H1 (cell line): ENCODE data around the gene CCDC60. TPM values are rescaled to one million over a fixed set of nuclear protein-coding genes. Genes with fewer than 3 reads are reported as not detected.

Source experiments
- CTCF ChIA-PET: fragments of 300-600 bp; sonication (Branson Sonifier 250); formaldehyde crosslinking; loops from one replicate; lab custom pipeline; 2021; ENCODE audit not compliant: partially characterized antibody; lab: Charles Lee
- POLR2A ChIA-PET: fragments of 300-600 bp; sonication (Branson Sonifier 250); formaldehyde crosslinking; loops from one replicate; lab custom pipeline; 2021; ENCODE audit warnings: inconsistent platforms; ENCODE audit not compliant: partially characterized antibody; lab: Charles Lee
- DNase-seq, 2 experiments: peaks; one replicate each; pipeline versions ENCODE4 v3.0.0 to v3.0.0-alpha.2; 2010 to 2022; ENCODE audit warnings: low spot score in 2 of 2, low read depth in 1 of 2, mixed read lengths in 1 of 2
- FAIRE-seq: peaks from 2 replicates; lab custom pipeline; 2011; peaks lifted over from hg19 to GRCh38; lab: Jason Lieb, UNC
- H2AFZ ChIP-seq: 2 replicates; pipeline ENCODE4 v1.8.1; 2012; ENCODE audit warnings: low read length, inconsistent platforms
- H2AK5ac ChIP-seq: 2 replicates; pipeline ENCODE4 v1.6.1; 2013; ENCODE audit warnings: low read depth, low read length
- H2BK120ac ChIP-seq: replicated peaks from 2 replicates; pipeline ENCODE3; 2013; ENCODE audit warnings: low read depth, low read length, inconsistent platforms
- H2BK12ac ChIP-seq: 2 replicates; pipeline ENCODE4 v1.6.1; 2013; ENCODE audit warnings: low read depth, low read length
- H2BK15ac ChIP-seq: 2 replicates; pipeline ENCODE4 v1.6.1; 2013; ENCODE audit warnings: low read length
- H2BK20ac ChIP-seq: 2 replicates; pipeline ENCODE4 v1.6.1; 2013; ENCODE audit warnings: low read length
- H2BK5ac ChIP-seq: 2 replicates; pipeline ENCODE4 v1.6.1; 2013; ENCODE audit warnings: low read depth, low read length
- H3K14ac ChIP-seq: 2 replicates; pipeline ENCODE4 v1.6.1; 2013; ENCODE audit warnings: inconsistent platforms; ENCODE audit not compliant: insufficient read length
- H3K18ac ChIP-seq: 2 replicates; pipeline ENCODE4 v1.6.1; 2013; ENCODE audit warnings: low read length; ENCODE audit errors: extremely low read depth
- H3K23ac ChIP-seq: 2 replicates; pipeline ENCODE4 v1.6.1; 2013; ENCODE audit warnings: inconsistent platforms; ENCODE audit not compliant: insufficient read length
- H3K23me2 ChIP-seq: 2 replicates; pipeline ENCODE4 v1.6.1; 2013; ENCODE audit warnings: low read depth, low read length
- H3K27ac ChIP-seq: 2 replicates; pipeline ENCODE4 v1.6.1; 2011; ENCODE audit warnings: low read depth, low read length, inconsistent platforms
- H3K27me3 ChIP-seq, 4 experiments: replicated peaks in 1 of 4; 1 replicate in 1 of 4; 2 replicates in 3 of 4; pipeline versions ENCODE4 v1.6.1 to v1.8.1; 2011 to 2013; ENCODE audit warnings: low read length in 3 of 4, mild to moderate bottlenecking in 3 of 4, inconsistent platforms in 2 of 4, mixed read lengths in 2 of 4, moderate library complexity in 1 of 4; ENCODE audit not compliant: control insufficient read depth in 3 of 4, insufficient read depth in 3 of 4; ENCODE audit errors: extremely low read depth in 1 of 4
- H3K36me3 ChIP-seq, 4 experiments: 2 replicates each; pipeline versions ENCODE4 v1.6.1 to v1.8.1; 2011 to 2013; ENCODE audit warnings: mild to moderate bottlenecking in 4 of 4, low read length in 3 of 4, moderate library complexity in 2 of 4, control low read depth in 1 of 4, inconsistent platforms in 1 of 4; ENCODE audit not compliant: insufficient read depth in 4 of 4, control insufficient read depth in 2 of 4
- H3K4ac ChIP-seq: replicated peaks from 2 replicates; pipeline ENCODE3; 2013; ENCODE audit warnings: low read length, low read depth, mixed read lengths, inconsistent platforms; ENCODE audit not compliant: insufficient read length
- H3K4me1 ChIP-seq, 4 experiments: replicated peaks in 1 of 4; 1 replicate in 1 of 4; 2 replicates in 3 of 4; pipeline versions ENCODE4 v1.6.1 to v1.8.1; 2011 to 2013; ENCODE audit warnings: low read length in 3 of 4, inconsistent platforms in 2 of 4, mixed read lengths in 1 of 4; ENCODE audit not compliant: insufficient read depth in 4 of 4, control insufficient read depth in 3 of 4
- H3K4me2 ChIP-seq, 2 experiments: 2 replicates each; pipeline versions ENCODE4 v1.6.1 to v1.8.1; 2011 to 2013; ENCODE audit warnings: low read depth in 2 of 2, low read length in 2 of 2, control low read depth in 1 of 2, inconsistent platforms in 1 of 2, mild to moderate bottlenecking in 1 of 2; ENCODE audit not compliant: insufficient read depth in 1 of 2
- H3K4me3 ChIP-seq, 4 experiments: fragments of 200-600, 300-600 bp in 1 of 4; sonication (generic), shearing (Covaris generic), sonication (Bioruptor Twin) in 1 of 4; 2 replicates each; pipeline versions ENCODE4 v1.5.1 to v1.8.1; 2011 to 2016; ENCODE audit warnings: low read length in 4 of 4, low read depth in 3 of 4, control low read depth in 2 of 4, inconsistent platforms in 2 of 4, mild to moderate bottlenecking in 2 of 4, mixed read lengths in 1 of 4, moderate library complexity in 1 of 4; ENCODE audit not compliant: insufficient read depth in 2 of 4; ENCODE audit errors: extremely low read depth in 1 of 4
- H3K56ac ChIP-seq: replicated peaks from 2 replicates; pipeline ENCODE3; 2013; ENCODE audit warnings: low read depth, mild to moderate bottlenecking, mixed read lengths, low read length, inconsistent platforms; ENCODE audit not compliant: insufficient read length
- H3K79me1 ChIP-seq: 2 replicates; pipeline ENCODE4 v1.6.1; 2013; ENCODE audit warnings: low read depth, low read length, control low read depth
- H3K79me2 ChIP-seq, 2 experiments: 2 replicates each; pipeline versions ENCODE4 v1.6.1 to v1.8.1; 2012 to 2013; ENCODE audit warnings: low read length in 2 of 2, mild to moderate bottlenecking in 2 of 2, inconsistent platforms in 1 of 2; ENCODE audit not compliant: insufficient read depth in 2 of 2, control insufficient read depth in 1 of 2
- H3K9ac ChIP-seq, 4 experiments: replicated peaks in 1 of 4; 1 replicate in 1 of 4; 2 replicates in 3 of 4; pipeline versions ENCODE4 v1.6.1 to v1.8.1; 2011 to 2013; ENCODE audit warnings: low read depth in 3 of 4, low read length in 3 of 4, control low read depth in 2 of 4, mild to moderate bottlenecking in 2 of 4, moderate library complexity in 2 of 4, inconsistent platforms in 1 of 4; ENCODE audit errors: extremely low read depth in 1 of 4
- H3K9me3 ChIP-seq, 2 experiments: 2 replicates each; pipeline versions ENCODE4 v1.6.1 to v1.8.1; 2012 to 2013; ENCODE audit warnings: mild to moderate bottlenecking in 2 of 2, moderate library complexity in 2 of 2, control low read depth in 1 of 2, inconsistent platforms in 1 of 2, low read depth in 1 of 2, low read length in 1 of 2, mixed read lengths in 1 of 2; ENCODE audit not compliant: insufficient read depth in 2 of 2
- H4K20me1 ChIP-seq, 2 experiments: replicated peaks in 1 of 2; 2 replicates each; pipeline versions ENCODE3 to v1.8.1; 2011 to 2013; ENCODE audit warnings: inconsistent platforms in 2 of 2, low read length in 2 of 2, mild to moderate bottlenecking in 1 of 2; ENCODE audit not compliant: insufficient read depth in 2 of 2, control insufficient read depth in 1 of 2
- H4K5ac ChIP-seq: 2 replicates; pipeline ENCODE4 v1.6.1; 2013; ENCODE audit warnings: low read length, low read depth, mixed read lengths, inconsistent platforms; ENCODE audit not compliant: insufficient read length
- H4K8ac ChIP-seq: 2 replicates; pipeline ENCODE4 v1.8.0; 2013; ENCODE audit warnings: mild to moderate bottlenecking, moderate library complexity, low read length, inconsistent platforms; ENCODE audit not compliant: insufficient read depth; ENCODE audit errors: extremely low read depth
- H4K91ac ChIP-seq: replicated peaks from 2 replicates; pipeline ENCODE3; 2013; ENCODE audit warnings: low read length, mixed read lengths, inconsistent platforms; ENCODE audit not compliant: insufficient read length
- RFX5 ChIP-seq: IDR thresholded peaks from 2 replicates; pipeline ENCODE4 v1.6.1; 2011; ENCODE audit warnings: low read depth, low read length, improper control_type of control experiment, borderline replicate concordance
- TAF7 ChIP-seq: optimal IDR thresholded peaks from 2 replicates; pipeline ENCODE3; 2011; ENCODE audit warnings: low read depth, mild to moderate bottlenecking, inconsistent platforms, low read length, moderate library complexity, borderline replicate concordance
- USF2 ChIP-seq: IDR thresholded peaks from 2 replicates; pipeline ENCODE4 v1.6.1; 2011; ENCODE audit warnings: low read length, improper control_type of control experiment
- YY1 ChIP-seq: IDR thresholded peaks from 2 replicates; pipeline ENCODE4 v1.6.1; 2011; ENCODE audit warnings: low read depth, mild to moderate bottlenecking, low read length
- WGBS, 2 experiments: shearing (Covaris generic) in 1 of 2; methylation state at CpG; one replicate each; pipeline versions ENCODE4 v1.1.6 to v1.1.7; 2013 to 2015; ENCODE audit warnings: low lambda C conversion rate in 2 of 2, mixed read lengths in 2 of 2, inconsistent platforms in 1 of 2, low coverage in 1 of 2, missing lambda C conversion rate in 1 of 2; ENCODE audit not compliant: insufficient replicate concordance in 2 of 2, insufficient coverage in 1 of 2, insufficient read length in 1 of 2; ENCODE audit errors: extremely low coverage in 1 of 2, missing lambda C conversion rate in 1 of 2; 5-methylcytosine and 5-hydroxymethylcytosine counted together
- polyA plus RNA-seq, 7 experiments: library from polyadenylated mRNA; depleted of rRNA in 3 of 7; stranded (reverse) in 5 of 7; unstranded in 2 of 7; fragments of >200 nt in 5 of 7; fragments of 200-250 nt in 2 of 7; gene quantifications; 1 replicate in 5 of 7; 2 replicates in 1 of 7; 4 replicates in 1 of 7; pipeline versions ENCODE4 v1.2.1 to v1.2.3, GENCODE V29; 2011 to 2013; ENCODE audit warnings: missing spikeins in 2 of 7, mixed read lengths in 2 of 7
- total RNA-seq: library from RNA; stranded (reverse); fragmentation: NEBNext Ultra II Directional; extraction: Animal tissue kit (Norgen Biotek cat#: 25700); gene quantifications from 2 replicates; pipeline ENCODE4 v1.2.1, GENCODE V29; 2021

Gene CCDC60
- total and polyA plus RNA-seq, 2 of the 8 experiments (the other 6 are each of a cell fraction or from before 2014, with no cell fraction given), result 0.05 TPM; not detected in 1

GRCh38 chr12:119476951-119477350 lies 142.4 kb downstream of the CCDC60 start:
- no peak overlapping the region for H2BK12ac ChIP-seq
- H3K23ac ChIP-seq, result no peak overlapping the region
- no peak overlapping the region for H3K4ac ChIP-seq
- H3K14ac ChIP-seq, result no peak overlapping the region
- H3K4me2 ChIP-seq, result no peak overlapping the region
- H4K8ac ChIP-seq, result no peak overlapping the region
- H3K18ac ChIP-seq, result no peak overlapping the region
- WGBS, 2 experiments, result 90% methylated on average over 3 of the region's 3 CpGs; no CpG with 5 or more reads in 1 of the 2 experiments
- H3K56ac ChIP-seq, result no peak overlapping the region
- H3K36me3 ChIP-seq, result no peaks in the 10 kb centered on the region
- H2BK120ac ChIP-seq, result no peak overlapping the region
- H2AFZ ChIP-seq, result no peak overlapping the region
- POLR2A ChIA-PET, result interaction anchor here (0.7 to 1.1 kb wide), 2 partner anchors 71 to 98 kb away, joined by 3 read pairs; no protein-coding TSS in a partner anchor
- no peak overlapping the region for H2BK15ac ChIP-seq
- H3K79me1 ChIP-seq, result no peaks in the 10 kb centered on the region
- peaks cover 7% of the 10 kb centered on the region; the same call in 1 of the 2 replicates for H3K23me2 ChIP-seq
- peaks cover 0 to 2% of the 10 kb centered on the region in 2 experiments for H4K20me1 ChIP-seq
- no peak for DNase-seq
- H3K4me3 ChIP-seq, result no peak overlapping the region
- H3K79me2 ChIP-seq, result no peaks in the 10 kb centered on the region
- TF ChIP-seq RFX5 (no peak), YY1 (peak; percentile 78), USF2 (0 out of 2 replicates have a peak, but pooled peaks have one; percentile 13), TAF7 (no peak)
- TF ChIP-seq, all 59 proteins: peak for 2
- H2AK5ac ChIP-seq, result no peak overlapping the region
- H4K5ac ChIP-seq, result no peak overlapping the region
- H3K4me1 ChIP-seq, result no peaks in the 10 kb centered on the region
- no peak overlapping the region for H2BK5ac ChIP-seq
- no peak overlapping the region for H4K91ac ChIP-seq
- CTCF ChIA-PET, result interaction anchor here (1.4 to 3.7 kb wide), 2 partner anchors 20 to 32 kb away, joined by 4 to 21 read pairs; no protein-coding TSS in a partner anchor
- H3K9me3 ChIP-seq, result no peaks in the 10 kb centered on the region
- H3K27ac ChIP-seq, result no peak overlapping the region
- H2BK20ac ChIP-seq, result no peak overlapping the region
- FAIRE-seq, result no peak
- H3K9ac ChIP-seq, result no peak overlapping the region
- H3K27me3 ChIP-seq, result peaks cover 0 to 2% (median 0%) of the 10 kb centered on the region in 4 experiments; a peak in 1 of 7 replicates
